GM23338 (cell line): ENCODE data around the gene ARHGEF38. TPM values are rescaled to one million over a fixed set of nuclear protein-coding genes. Genes with fewer than 3 reads are reported as not detected.

Experiments used
- ATAC-seq: fragments of 200-7000 bp; cut with Tn5 transposase; 3 replicates; pipeline ENCODE4 v1.9.1; 2020
- DNase-seq: peaks from one replicate; pipeline ENCODE4 v3.0.0-alpha.2; 2015; ENCODE audit warnings: low spot score
- H2AFZ ChIP-seq: fragments of 200-600 bp; sonication (generic); 2 replicates; pipeline ENCODE4 v1.8.0; 2016; ENCODE audit warnings: antibody characterized with exemption, mild to moderate bottlenecking, moderate library complexity
- H3F3A ChIP-seq: fragments of 200-600 bp; sonication (generic); replicated peaks from 2 replicates; pipeline ENCODE4 v1.8.0; 2017; ENCODE audit warnings: antibody characterized with exemption, mixed run types, low read depth
- H3K27ac ChIP-seq: fragments of 200-600 bp; sonication (generic); 2 replicates; pipeline ENCODE4 v1.6.1; 2016; ENCODE audit warnings: low read depth
- H3K27me3 ChIP-seq: fragments of 200-600 bp; sonication (generic); 2 replicates; pipeline ENCODE4 v1.8.0; 2016; ENCODE audit warnings: mild to moderate bottlenecking, mixed run types, moderate library complexity; ENCODE audit not compliant: insufficient read depth
- H3K36me3 ChIP-seq: fragments of 200-600 bp; sonication (generic); 2 replicates; pipeline ENCODE4 v1.8.0; 2016; ENCODE audit warnings: mild to moderate bottlenecking; ENCODE audit not compliant: insufficient read depth
- H3K4me1 ChIP-seq: fragments of 200-600 bp; sonication (generic); 2 replicates; pipeline ENCODE4 v1.8.0; 2016; ENCODE audit warnings: mild to moderate bottlenecking, moderate library complexity; ENCODE audit not compliant: insufficient read depth
- H3K4me2 ChIP-seq: fragments of 200-600 bp; sonication (generic); 2 replicates; pipeline ENCODE4 v1.7.1; 2017; ENCODE audit warnings: mixed run types
- H3K4me3 ChIP-seq: fragments of 200-600 bp; sonication (generic); 2 replicates; pipeline ENCODE4 v1.6.1; 2016; ENCODE audit warnings: mixed run types
- H3K79me2 ChIP-seq: fragments of 200-600 bp; sonication (generic); replicated peaks from 2 replicates; pipeline ENCODE4 v1.8.0; 2017; ENCODE audit warnings: mild to moderate bottlenecking; ENCODE audit not compliant: insufficient read depth
- H3K9me2 ChIP-seq: fragments of 200-600 bp; sonication (generic); 2 replicates; pipeline ENCODE4 v1.8.0; 2017; ENCODE audit not compliant: insufficient read depth
- H4K20me1 ChIP-seq: fragments of 200-600 bp; sonication (generic); replicated peaks from 2 replicates; pipeline ENCODE4 v1.8.0; 2017; ENCODE audit warnings: mild to moderate bottlenecking; ENCODE audit not compliant: insufficient read depth
- H3K27ac Mint-ChIP-seq: 2 replicates; pipeline ENCODE4 v1.8.0; 2020; ENCODE audit warnings: inconsistent platforms, mild to moderate bottlenecking, moderate library complexity, mixed read lengths
- H3K27me3 Mint-ChIP-seq: 3 replicates; pipeline ENCODE4 v1.8.0; 2022; ENCODE audit warnings: low read depth, mild to moderate bottlenecking, moderate library complexity, mixed read lengths, inconsistent platforms; ENCODE audit not compliant: insufficient read depth, poor library complexity
- H3K36me3 Mint-ChIP-seq: 3 replicates; pipeline ENCODE4 v1.8.0; 2021; ENCODE audit warnings: low read depth, mild to moderate bottlenecking, inconsistent platforms, moderate library complexity, mixed read lengths
- H3K4me1 Mint-ChIP-seq: 3 replicates; pipeline ENCODE4 v1.8.0; 2020; ENCODE audit warnings: mild to moderate bottlenecking, inconsistent platforms, mixed read lengths
- H3K4me3 Mint-ChIP-seq: 3 replicates; pipeline ENCODE4 v1.8.0; 2021; ENCODE audit warnings: moderate library complexity, mild to moderate bottlenecking, inconsistent platforms, mixed read lengths
- H3K9me3 Mint-ChIP-seq: 3 replicates; pipeline ENCODE4 v1.8.0; 2020; ENCODE audit warnings: moderate library complexity, mild to moderate bottlenecking, inconsistent platforms, mixed read lengths
- CREB1 ChIP-seq: fragments of 250-450 bp; sonication (Bioruptor Pico); IDR thresholded peaks from 2 replicates; pipeline ENCODE4 v1.5.0; 2020; ENCODE audit warnings: low read depth, mild to moderate bottlenecking, moderate library complexity
- EZH2 ChIP-seq: fragments of 200-600 bp; sonication (generic); IDR thresholded peaks from one replicate; pipeline ENCODE4 v1.8.0; 2017; ENCODE audit warnings: antibody characterized with exemption, mild to moderate bottlenecking, low read depth; ENCODE audit not compliant: unreplicated experiment
- EZH2phosphoT487 ChIP-seq: fragments of 200-600 bp; sonication (generic); IDR thresholded peaks from one replicate; pipeline ENCODE4 v1.8.1; 2018; ENCODE audit warnings: antibody characterized with exemption; ENCODE audit not compliant: unreplicated experiment
- JUNB ChIP-seq: IDR thresholded peaks from one replicate; pipeline ENCODE4 v1.6.1; 2016; ENCODE audit warnings: antibody characterized with exemption; ENCODE audit not compliant: unreplicated experiment
- NANOG ChIP-seq: IDR thresholded peaks from 2 replicates; pipeline ENCODE4 v1.6.1; 2016; ENCODE audit warnings: antibody characterized with exemption, borderline replicate concordance
- POLR2AphosphoS5 ChIP-seq: IDR thresholded peaks from 2 replicates; pipeline ENCODE4 v1.6.1; 2016; ENCODE audit warnings: antibody characterized with exemption, low read depth
- STAT1 ChIP-seq: IDR thresholded peaks from one replicate; pipeline ENCODE4 v1.6.1; 2016; ENCODE audit warnings: antibody characterized with exemption; ENCODE audit not compliant: unreplicated experiment
- ZNF114 ChIP-seq: fragments of 250-450 bp; sonication (Bioruptor Pico); IDR thresholded peaks from 2 replicates; pipeline ENCODE4 v1.5.0; 2020; ENCODE audit warnings: mild to moderate bottlenecking, moderate library complexity
- ZNF331 ChIP-seq: fragments of 250-450 bp; sonication (Bioruptor Pico); IDR thresholded peaks from 2 replicates; pipeline ENCODE4 v1.5.0; 2020; ENCODE audit warnings: low read depth, mild to moderate bottlenecking, moderate library complexity
- ZNF462 ChIP-seq: fragments of 250-450 bp; sonication (Bioruptor Pico); IDR thresholded peaks from 2 replicates; pipeline ENCODE4 v1.5.0; 2020; ENCODE audit warnings: mild to moderate bottlenecking, moderate library complexity
- polyA plus RNA-seq: library from polyadenylated mRNA; unstranded; fragments of >200 nt; fragmentation: Nextera tagmentation; extraction: Ambion mirVana; gene quantifications from 2 replicates; pipeline ENCODE4 v1.2.1, GENCODE V29; 2016
- total RNA-seq: library from RNA; depleted of rRNA; stranded (reverse); fragments of >200 nt; shearing (Covaris generic); gene quantifications from 2 replicates; pipeline ENCODE4 v1.2.3, GENCODE V29; 2014
- TF ChIP-seq, protein P1 (sequence below): IDR thresholded peaks from one replicate; pipeline ENCODE4 v1.6.1; 2018; ENCODE audit warnings: antibody characterized with exemption; ENCODE audit not compliant: unreplicated experiment
- TF ChIP-seq, protein P2 (sequence below), 2 experiments: fragments of 200-600 bp in 1 of 2; sonication (generic) in 1 of 2; conservative IDR thresholded peaks; 2 replicates each; pipeline versions ENCODE4 v1.5.1 to v1.6.1; 2016 to 2017; ENCODE audit warnings: antibody characterized with exemption in 2 of 2, low read depth in 2 of 2, mild to moderate bottlenecking in 2 of 2, moderate library complexity in 1 of 2
- TF ChIP-seq, protein P3 (sequence below): IDR thresholded peaks from 2 replicates; pipeline ENCODE4 v1.6.1; 2016; ENCODE audit warnings: antibody characterized with exemption

Gene ARHGEF38
- total and polyA plus RNA-seq, 2 experiments from 2014 or later: 0.58 TPM; not detected in 1

DNA sequence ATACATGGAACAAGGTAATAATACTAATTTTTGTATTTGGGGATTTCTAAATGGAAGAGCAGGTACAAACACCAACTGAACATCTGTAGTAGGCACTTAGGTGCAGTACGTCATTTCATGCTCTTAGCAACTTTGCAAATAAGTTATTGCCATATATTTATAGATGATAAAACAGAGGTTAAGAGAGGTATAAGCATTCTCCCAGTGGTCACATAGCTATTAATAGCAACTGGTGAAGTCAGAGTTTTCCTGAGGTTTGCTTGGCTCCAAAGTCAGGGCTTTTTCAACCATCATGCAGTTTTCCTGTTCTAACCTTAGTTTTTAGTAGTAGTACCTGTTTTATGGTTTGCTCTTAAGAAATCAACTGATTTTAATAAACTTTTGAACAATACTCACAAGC lies 10.9 kb downstream of the ARHGEF38 start:
- ATAC-seq (no peak), DNase-seq (no peak)
- Mint-ChIP-seq H3K27me3 (peaks cover 49% of the 10 kb centered on the region), H3K9me3 (no peaks in the 10 kb centered on the region), H3K27ac (no peak overlapping the region), H3K4me3 (no peak overlapping the region), H3K36me3 (no peaks in the 10 kb centered on the region), H3K4me1 (no peaks in the 10 kb centered on the region)
- no peak overlapping the region for H2AFZ ChIP-seq
- H3K9me2 ChIP-seq: no peaks in the 10 kb centered on the region
- no peak for TF ChIP-seq POLR2AphosphoS5
- TF ChIP-seq STAT1: no peak
- no peak for TF ChIP-seq ZNF114 (CRISPR knock-in tag)
- TF ChIP-seq EZH2: no peak
- no peak for TF ChIP-seq JUNB
- TF ChIP-seq, protein P1, sequence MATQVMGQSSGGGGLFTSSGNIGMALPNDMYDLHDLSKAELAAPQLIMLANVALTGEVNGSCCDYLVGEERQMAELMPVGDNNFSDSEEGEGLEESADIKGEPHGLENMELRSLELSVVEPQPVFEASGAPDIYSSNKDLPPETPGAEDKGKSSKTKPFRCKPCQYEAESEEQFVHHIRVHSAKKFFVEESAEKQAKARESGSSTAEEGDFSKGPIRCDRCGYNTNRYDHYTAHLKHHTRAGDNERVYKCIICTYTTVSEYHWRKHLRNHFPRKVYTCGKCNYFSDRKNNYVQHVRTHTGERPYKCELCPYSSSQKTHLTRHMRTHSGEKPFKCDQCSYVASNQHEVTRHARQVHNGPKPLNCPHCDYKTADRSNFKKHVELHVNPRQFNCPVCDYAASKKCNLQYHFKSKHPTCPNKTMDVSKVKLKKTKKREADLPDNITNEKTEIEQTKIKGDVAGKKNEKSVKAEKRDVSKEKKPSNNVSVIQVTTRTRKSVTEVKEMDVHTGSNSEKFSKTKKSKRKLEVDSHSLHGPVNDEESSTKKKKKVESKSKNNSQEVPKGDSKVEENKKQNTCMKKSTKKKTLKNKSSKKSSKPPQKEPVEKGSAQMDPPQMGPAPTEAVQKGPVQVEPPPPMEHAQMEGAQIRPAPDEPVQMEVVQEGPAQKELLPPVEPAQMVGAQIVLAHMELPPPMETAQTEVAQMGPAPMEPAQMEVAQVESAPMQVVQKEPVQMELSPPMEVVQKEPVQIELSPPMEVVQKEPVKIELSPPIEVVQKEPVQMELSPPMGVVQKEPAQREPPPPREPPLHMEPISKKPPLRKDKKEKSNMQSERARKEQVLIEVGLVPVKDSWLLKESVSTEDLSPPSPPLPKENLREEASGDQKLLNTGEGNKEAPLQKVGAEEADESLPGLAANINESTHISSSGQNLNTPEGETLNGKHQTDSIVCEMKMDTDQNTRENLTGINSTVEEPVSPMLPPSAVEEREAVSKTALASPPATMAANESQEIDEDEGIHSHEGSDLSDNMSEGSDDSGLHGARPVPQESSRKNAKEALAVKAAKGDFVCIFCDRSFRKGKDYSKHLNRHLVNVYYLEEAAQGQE: no peak
- no peak for TF ChIP-seq ZNF462
- TF ChIP-seq CREB1 (CRISPR knock-in tag): no peak
- TF ChIP-seq EZH2phosphoT487: no peak
- TF ChIP-seq ZNF331 (CRISPR knock-in tag): no peak
- no peak for TF ChIP-seq NANOG
- TF ChIP-seq, protein P2, sequence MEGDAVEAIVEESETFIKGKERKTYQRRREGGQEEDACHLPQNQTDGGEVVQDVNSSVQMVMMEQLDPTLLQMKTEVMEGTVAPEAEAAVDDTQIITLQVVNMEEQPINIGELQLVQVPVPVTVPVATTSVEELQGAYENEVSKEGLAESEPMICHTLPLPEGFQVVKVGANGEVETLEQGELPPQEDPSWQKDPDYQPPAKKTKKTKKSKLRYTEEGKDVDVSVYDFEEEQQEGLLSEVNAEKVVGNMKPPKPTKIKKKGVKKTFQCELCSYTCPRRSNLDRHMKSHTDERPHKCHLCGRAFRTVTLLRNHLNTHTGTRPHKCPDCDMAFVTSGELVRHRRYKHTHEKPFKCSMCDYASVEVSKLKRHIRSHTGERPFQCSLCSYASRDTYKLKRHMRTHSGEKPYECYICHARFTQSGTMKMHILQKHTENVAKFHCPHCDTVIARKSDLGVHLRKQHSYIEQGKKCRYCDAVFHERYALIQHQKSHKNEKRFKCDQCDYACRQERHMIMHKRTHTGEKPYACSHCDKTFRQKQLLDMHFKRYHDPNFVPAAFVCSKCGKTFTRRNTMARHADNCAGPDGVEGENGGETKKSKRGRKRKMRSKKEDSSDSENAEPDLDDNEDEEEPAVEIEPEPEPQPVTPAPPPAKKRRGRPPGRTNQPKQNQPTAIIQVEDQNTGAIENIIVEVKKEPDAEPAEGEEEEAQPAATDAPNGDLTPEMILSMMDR (conservative IDR thresholded peaks at IDR 0.05; ENCODE audit: low read depth in 2 of 2): no peak
- TF ChIP-seq, protein P3, sequence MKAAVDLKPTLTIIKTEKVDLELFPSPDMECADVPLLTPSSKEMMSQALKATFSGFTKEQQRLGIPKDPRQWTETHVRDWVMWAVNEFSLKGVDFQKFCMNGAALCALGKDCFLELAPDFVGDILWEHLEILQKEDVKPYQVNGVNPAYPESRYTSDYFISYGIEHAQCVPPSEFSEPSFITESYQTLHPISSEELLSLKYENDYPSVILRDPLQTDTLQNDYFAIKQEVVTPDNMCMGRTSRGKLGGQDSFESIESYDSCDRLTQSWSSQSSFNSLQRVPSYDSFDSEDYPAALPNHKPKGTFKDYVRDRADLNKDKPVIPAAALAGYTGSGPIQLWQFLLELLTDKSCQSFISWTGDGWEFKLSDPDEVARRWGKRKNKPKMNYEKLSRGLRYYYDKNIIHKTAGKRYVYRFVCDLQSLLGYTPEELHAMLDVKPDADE: no peak
- H3K4me3 ChIP-seq: no peak overlapping the region
- peaks cover 77% of the 10 kb centered on the region for H3K27me3 ChIP-seq
- no peak overlapping the region for H3K27ac ChIP-seq
- no peak overlapping the region for H3K4me2 ChIP-seq
- no peaks in the 10 kb centered on the region for H3K36me3 ChIP-seq
- no peaks in the 10 kb centered on the region for H3F3A ChIP-seq
- no peaks in the 10 kb centered on the region for H3K79me2 ChIP-seq
- H3K4me1 ChIP-seq: no peaks in the 10 kb centered on the region
- peaks cover 4% of the 10 kb centered on the region; the same call in 1 of the 2 replicates for H4K20me1 ChIP-seq
